ENCODE data around the gene P2RX3.

- no peak for TF ChIP-seq POLR2AphosphoS5 (IDR thresholded peaks at IDR 0.05; ENCODE audit: low read depth, low read length)
- no peak for TF ChIP-seq FOXP2 (optimal IDR thresholded peaks at IDR 0.05; ENCODE audit: borderline replicate concordance, extremely low read depth, extremely low read length, insufficient read depth)
- TF ChIP-seq SIN3A (IDR thresholded peaks at IDR 0.05; ENCODE audit: borderline replicate concordance, insufficient read depth, low read length) = no peak
- TF ChIP-seq REST (IDR thresholded peaks at IDR 0.05; ENCODE audit: insufficient read depth in 1 of 2, low read depth in 2 of 2, low read length in 2 of 2) = no peak
- no peak for TF ChIP-seq TAF1 (IDR thresholded peaks at IDR 0.05; ENCODE audit: borderline replicate concordance, insufficient read depth, low read length)
These were observed 71.4 kb downstream of the P2RX3 start for GRCh38 chr11:57409321-57410100.

Data from PFSK-1 (cell line).